ENCODE data around the gene SUN2. TPM values are rescaled to one million over a fixed set of nuclear protein-coding genes. Genes with fewer than 3 reads are reported as not detected.
A peak's percentile ranks its signal among the peaks of the same experiment; 100 is the strongest.

SUN2 gene
- total RNA-seq, 6 donors from 2014 or later = 191 to 436 (median 275) TPM

- no peak overlapping the region for H3K27ac ChIP-seq
- no peak for TF ChIP-seq POLR2A (IDR thresholded peaks at IDR 0.05)
- TF ChIP-seq, protein P1, sequence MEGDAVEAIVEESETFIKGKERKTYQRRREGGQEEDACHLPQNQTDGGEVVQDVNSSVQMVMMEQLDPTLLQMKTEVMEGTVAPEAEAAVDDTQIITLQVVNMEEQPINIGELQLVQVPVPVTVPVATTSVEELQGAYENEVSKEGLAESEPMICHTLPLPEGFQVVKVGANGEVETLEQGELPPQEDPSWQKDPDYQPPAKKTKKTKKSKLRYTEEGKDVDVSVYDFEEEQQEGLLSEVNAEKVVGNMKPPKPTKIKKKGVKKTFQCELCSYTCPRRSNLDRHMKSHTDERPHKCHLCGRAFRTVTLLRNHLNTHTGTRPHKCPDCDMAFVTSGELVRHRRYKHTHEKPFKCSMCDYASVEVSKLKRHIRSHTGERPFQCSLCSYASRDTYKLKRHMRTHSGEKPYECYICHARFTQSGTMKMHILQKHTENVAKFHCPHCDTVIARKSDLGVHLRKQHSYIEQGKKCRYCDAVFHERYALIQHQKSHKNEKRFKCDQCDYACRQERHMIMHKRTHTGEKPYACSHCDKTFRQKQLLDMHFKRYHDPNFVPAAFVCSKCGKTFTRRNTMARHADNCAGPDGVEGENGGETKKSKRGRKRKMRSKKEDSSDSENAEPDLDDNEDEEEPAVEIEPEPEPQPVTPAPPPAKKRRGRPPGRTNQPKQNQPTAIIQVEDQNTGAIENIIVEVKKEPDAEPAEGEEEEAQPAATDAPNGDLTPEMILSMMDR (IDR thresholded peaks at IDR 0.05) = no peak
- no peaks in the 10 kb centered on the region for H3K27me3 ChIP-seq
- 85 to 100% methylated on average over 4 to 6 of the region's 6 CpGs for WGBS, 2 donors
- no peak for ATAC-seq (ENCODE audit: low FRiP score in 2 of 2)
- H3K36me3 ChIP-seq = peaks cover 84 to 100% (median 98%) of the 10 kb centered on the region in 4 donors
- peaks cover 0 to 6% (median 0%) of the 10 kb centered on the region in 4 donors for H3K4me1 ChIP-seq
- no peak overlapping the region for H3K4me3 ChIP-seq
- H3K9me3 ChIP-seq = no peaks in the 10 kb centered on the region
- no peak for DNase-seq
These were observed 10.8 kb downstream of the SUN2 start for GRCh38 chr22:38744981-38745380.

GRCh38 chr22:38742176-38742942, 13.4 kb downstream of the SUN2 start:
- no peak overlapping the region for H3K4me3 ChIP-seq
- WGBS, 2 donors = 95 to 96% methylated on average over 20 to 25 of the region's 25 CpGs
- H3K4me1 ChIP-seq = no peaks in the 10 kb centered on the region
- H3K9me3 ChIP-seq = no peaks in the 10 kb centered on the region
- H3K27ac ChIP-seq = no peak overlapping the region
- H3K36me3 ChIP-seq = peaks cover 84 to 100% (median 99%) of the 10 kb centered on the region in 4 donors
- no peak for DNase-seq
- H3K27me3 ChIP-seq = no peaks in the 10 kb centered on the region
- TF ChIP-seq POLR2AphosphoS5 (IDR thresholded peaks at IDR 0.05) (no peak), POLR2A (IDR thresholded peaks at IDR 0.05) (no peak), EP300 (IDR thresholded peaks at IDR 0.05) (no peak)
- TF ChIP-seq, protein P1 (IDR thresholded peaks at IDR 0.05) = no peak
- no peak for ATAC-seq (ENCODE audit: low FRiP score in 2 of 2)

GRCh38 chr22:38741576-38741975, 14.2 kb downstream of the SUN2 start:
- Histone ChIP-seq H3K27me3 (no peaks in the 10 kb centered on the region), H3K4me1 (no peaks in the 10 kb centered on the region), H3K27ac (no peak overlapping the region), H3K36me3 (peaks cover 81 to 100% (median 99%) of the 10 kb centered on the region in 4 donors), H3K4me3 (no peak overlapping the region), H3K9me3 (no peaks in the 10 kb centered on the region)
- TF ChIP-seq, protein P1 (IDR thresholded peaks at IDR 0.05) = no peak
- TF ChIP-seq EP300 (IDR thresholded peaks at IDR 0.05) = no peak
- TF ChIP-seq POLR2AphosphoS5 (IDR thresholded peaks at IDR 0.05) = no peak
- TF ChIP-seq POLR2A (IDR thresholded peaks at IDR 0.05) = no peak
- WGBS, 2 donors = 94 to 100% methylated on average over 6 to 10 of the region's 10 CpGs
- no peak for ATAC-seq (ENCODE audit: low FRiP score in 2 of 2)
- DNase-seq = no peak

DNA sequence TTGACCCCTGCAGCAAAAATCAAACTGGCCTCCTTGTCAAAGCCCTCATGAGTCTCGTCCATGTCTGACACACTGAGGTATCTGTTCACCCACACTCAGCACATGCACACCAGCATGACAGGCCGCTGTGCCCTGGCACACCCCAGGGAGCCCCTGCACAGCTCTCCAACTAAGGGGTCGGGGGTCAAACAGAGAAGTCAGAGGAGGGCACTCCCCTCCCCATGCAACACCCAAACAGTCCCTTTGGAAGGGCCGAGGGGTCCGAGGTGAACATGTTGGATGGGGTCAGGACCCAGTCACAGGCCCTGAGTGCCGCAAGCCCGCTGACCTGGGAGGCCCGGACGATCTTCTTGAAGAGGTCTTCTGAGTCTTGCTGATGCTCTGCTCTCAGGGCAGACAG, 14.6 kb downstream of the SUN2 start:
- H3K27me3 ChIP-seq = no peaks in the 10 kb centered on the region
- peaks cover 79 to 100% (median 99%) of the 10 kb centered on the region in 4 donors for H3K36me3 ChIP-seq
- H3K27ac ChIP-seq = peak overlapping the region in 2 of 4 donors; percentile 0 to 34
- H3K9me3 ChIP-seq = no peaks in the 10 kb centered on the region
- TF ChIP-seq EP300 (IDR thresholded peaks at IDR 0.05) = no peak
- no peak for TF ChIP-seq POLR2AphosphoS5 (IDR thresholded peaks at IDR 0.05)
- TF ChIP-seq, protein P1 (IDR thresholded peaks at IDR 0.05) = no peak
- no peak for TF ChIP-seq POLR2A (IDR thresholded peaks at IDR 0.05)
- no peak for ATAC-seq (ENCODE audit: low FRiP score in 2 of 2)
- DNase-seq = no peak
- no peak overlapping the region for H3K4me3 ChIP-seq
- 87 to 92% methylated on average over 3 to 9 of the region's 9 CpGs for WGBS, 2 donors
- H3K4me1 ChIP-seq = peaks cover 0 to 1% (median 0%) of the 10 kb centered on the region in 4 donors

DNA sequence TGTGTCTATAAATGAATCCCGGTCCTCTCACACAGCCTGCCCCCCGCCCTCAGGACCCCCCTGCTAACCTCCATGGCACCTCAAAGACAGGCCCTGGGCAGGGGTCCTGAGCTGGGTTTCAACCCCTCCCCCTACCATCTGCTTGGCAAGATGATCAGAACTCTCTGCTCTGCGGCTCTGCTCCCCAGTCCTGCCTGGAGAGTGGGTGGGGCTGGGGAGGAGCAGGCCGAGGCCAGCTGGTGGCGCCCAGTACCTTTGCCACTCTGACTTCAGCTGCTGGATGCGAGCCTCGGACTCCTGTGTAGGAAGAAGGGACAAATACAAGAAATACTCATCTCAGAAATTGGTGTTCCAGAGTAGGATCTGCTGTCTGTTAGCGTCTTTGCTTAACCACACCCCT, 15.0 kb downstream of the SUN2 start:
- ATAC-seq (ENCODE audit: low FRiP score in 2 of 2) = no peak
- Histone ChIP-seq H3K27me3 (no peaks in the 10 kb centered on the region), H3K4me1 (peaks cover 0 to 5% (median 3%) of the 10 kb centered on the region in 4 donors), H3K9me3 (no peaks in the 10 kb centered on the region), H3K27ac (peak overlapping the region in 2 of 4 donors; percentile 0 to 34), H3K4me3 (no peak overlapping the region), H3K36me3 (peaks cover 76 to 100% (median 99%) of the 10 kb centered on the region in 4 donors)
- 83 to 85% methylated on average over 5 to 7 of the region's 8 CpGs for WGBS, 2 donors
- no peak for DNase-seq
- no peak for TF ChIP-seq POLR2AphosphoS5 (IDR thresholded peaks at IDR 0.05)
- no peak for TF ChIP-seq POLR2A (IDR thresholded peaks at IDR 0.05)
- TF ChIP-seq, protein P1 (IDR thresholded peaks at IDR 0.05) = no peak
- TF ChIP-seq EP300 (IDR thresholded peaks at IDR 0.05) = no peak

Measured in upper lobe of left lung (tissue), 6 donors.